Stimulated activated CD8-positive, alpha-beta memory T cell treated with anti-CD3 and anti-CD28 coated beads, Interleukin-12 subunit alpha, Interleukin-12 subunit beta, amount 100 ng/mL, for 24 hours (primary cell): Measurements from ENCODE around the gene PPARGC1A.

Experiments used
- DNase-seq: peaks from one replicate; pipeline ENCODE4 v3.0.0-alpha.2; 2020; ENCODE audit errors: extremely low read depth

PPARGC1A gene

DNA sequence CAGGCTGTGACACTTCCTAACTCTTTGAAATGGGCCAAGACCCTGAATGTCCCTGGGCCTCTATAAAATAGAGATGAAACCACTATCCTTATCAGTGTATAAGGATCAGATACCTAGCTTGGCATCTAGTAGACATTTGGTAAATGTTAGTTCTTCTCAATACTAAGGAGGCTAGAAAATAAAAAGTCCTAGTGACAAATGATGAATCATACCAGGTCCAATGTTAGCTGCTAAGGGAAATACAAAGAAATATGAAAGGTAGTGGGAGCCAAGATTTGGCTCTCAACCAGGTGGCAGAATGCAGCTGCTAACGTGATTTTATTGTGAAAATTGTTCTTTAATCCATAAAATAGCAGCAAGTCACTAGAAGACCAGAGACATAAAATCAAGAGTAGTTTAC is 19.8 kb upstream of the PPARGC1A start:
- DNase-seq: no peak

DNA sequence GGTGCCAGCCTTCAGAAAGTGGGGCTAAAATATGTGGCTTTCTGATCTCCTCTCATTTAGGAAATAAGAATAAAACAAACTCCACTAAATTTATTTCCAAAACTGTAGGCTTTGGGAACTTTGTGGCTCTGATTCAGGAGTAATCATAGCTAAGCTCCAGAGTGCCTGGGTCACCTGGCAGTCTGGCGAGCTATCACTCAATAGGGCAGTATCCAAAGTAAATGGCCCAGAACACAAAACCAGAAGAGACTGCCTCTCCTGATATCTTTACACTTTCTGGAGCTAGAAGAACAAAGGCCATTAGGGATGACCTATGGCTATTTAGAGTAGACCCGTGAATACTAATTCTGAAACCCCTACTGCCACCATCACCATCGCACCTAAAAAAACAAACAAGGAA is 17.0 kb upstream of the PPARGC1A start:
- no peak for DNase-seq

DNA sequence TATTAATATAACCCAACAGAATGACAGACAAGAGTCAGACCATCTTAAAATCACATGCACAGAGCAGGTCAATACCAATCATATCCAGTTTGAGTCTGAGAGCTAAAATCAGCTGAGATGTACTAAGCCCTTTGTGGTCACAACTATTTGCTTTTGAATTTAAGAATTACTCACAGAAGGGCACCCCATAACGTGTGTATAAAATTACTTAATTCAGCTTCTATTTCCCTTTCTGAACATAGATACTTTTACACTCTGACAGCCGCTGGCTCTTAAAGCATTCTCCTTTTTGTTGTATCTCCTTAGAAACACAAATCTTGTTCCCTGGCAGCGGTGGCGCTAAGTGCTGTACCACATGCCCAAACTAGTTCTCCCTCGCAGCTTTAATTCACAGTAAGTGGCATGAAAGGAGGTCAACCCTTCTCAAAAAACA is 14.8 kb upstream of the PPARGC1A start:
- DNase-seq: no peak

DNA sequence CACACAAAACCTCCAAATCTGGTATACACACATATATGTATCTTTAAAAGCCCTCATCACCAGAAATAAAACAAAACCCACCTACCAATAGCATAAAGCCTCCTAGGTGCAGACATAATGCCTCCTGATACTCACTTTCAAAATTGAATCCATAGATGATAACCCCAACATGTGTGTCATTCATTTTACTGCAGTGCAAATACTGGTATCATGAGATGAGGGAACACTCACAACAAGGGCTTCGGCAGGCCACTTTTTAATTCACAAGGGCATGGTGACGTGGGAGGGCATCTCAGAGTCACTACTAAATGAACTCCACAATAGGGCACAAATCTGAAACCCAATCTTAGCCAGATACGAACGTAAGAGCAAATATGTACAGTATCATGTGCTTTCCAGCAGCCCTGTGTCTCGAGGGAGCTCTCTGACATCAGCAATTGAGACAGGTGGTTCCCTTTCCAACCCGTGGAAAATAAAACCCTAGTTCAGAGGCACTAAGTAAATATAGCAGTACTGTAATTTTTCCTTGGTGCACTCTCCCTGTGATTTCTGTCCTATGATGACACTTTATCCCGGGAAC is 14.1 kb upstream of the PPARGC1A start:
- DNase-seq: no peak

DNA sequence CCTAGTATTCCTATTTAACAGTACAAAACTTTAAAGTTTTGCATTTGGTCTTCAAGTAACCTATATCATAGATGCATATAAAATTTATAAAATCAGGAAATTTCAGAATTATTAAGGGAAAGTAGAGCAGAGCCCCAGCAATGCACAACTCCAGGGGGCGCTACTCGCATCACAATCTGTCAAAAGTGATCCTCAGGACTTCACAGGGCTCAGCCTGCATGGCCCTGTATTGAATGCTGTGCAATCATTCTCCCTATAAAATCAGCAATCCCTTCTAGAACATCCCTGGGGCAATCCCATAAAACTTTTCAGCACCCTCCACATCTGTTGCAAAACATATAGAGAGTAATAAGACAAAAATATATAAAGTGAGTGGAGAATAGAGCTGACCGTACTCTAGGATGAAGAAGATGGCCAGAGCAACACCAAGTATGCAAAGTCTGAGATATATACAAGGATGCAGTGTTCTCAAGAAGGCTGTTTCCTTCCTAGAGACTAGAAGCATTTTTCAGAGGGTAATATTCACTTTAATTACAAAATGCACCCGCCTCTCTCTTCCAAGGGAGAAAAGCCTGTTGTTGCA is 12.5 kb upstream of the PPARGC1A start:
- DNase-seq: no peak

DNA sequence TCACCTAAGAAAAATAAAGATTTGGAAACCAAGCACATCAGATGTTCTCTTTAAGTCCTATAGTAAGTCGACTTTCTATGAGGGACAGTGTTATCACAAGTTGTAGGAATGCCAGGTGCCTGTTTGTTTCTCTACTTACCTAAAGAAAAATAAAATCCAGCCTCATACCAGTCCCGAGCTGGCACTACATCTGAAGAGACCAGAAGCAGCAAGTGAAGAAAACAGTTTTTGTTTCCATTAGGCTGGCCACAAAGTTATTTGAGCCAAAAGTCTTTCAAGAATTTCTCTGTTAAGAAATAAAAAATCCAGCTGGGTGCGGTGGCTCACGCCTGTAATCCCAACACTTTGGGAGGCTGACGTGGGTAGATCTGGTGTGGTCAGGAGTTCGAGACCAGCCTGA is 10.8 kb upstream of the PPARGC1A start:
- DNase-seq: no peak

DNA sequence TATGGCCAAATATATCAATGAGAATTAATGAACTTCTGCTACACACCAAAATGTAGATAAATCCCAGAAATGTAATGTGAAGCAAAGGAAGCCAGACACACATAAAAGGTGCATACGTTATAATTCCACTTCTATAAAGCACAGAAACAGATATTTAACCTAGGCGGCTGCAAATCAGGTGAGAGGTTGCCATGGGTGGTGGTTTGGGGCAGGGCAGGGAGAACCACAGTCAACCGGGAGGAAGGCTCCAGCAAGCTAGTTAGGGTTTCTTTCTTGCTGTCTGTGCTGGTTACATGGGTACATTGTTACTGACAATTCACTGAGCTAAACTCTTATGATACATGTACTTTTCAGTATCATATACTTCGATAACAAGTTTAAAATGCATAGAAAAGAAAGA is 9.7 kb upstream of the PPARGC1A start:
- DNase-seq: no peak

DNA sequence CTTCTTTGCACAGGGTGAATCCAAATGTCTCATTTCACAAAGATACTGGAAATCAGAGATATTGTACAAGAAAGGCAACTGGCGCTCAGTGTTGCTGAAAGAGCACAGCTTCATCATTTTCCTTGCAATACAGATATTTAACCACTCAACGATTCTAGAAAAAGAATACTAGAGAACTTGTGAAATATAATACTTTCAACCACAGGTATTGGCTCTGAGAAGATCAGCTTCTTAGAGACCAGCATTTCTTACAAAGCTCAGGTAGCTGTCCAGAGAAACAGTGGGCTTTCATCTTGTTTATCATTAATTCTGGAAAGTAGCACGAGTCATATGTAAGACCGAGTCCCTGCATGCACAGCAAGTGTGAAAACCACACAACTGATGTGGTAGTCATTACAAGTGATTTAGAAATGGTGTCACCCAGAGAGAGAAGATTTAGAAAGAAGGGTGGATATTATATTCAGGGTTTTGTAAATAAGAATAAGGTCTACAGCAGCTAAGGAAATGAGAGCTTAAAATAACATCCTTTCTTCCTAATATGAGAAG is 7.8 kb upstream of the PPARGC1A start:
- DNase-seq: no peak

DNA sequence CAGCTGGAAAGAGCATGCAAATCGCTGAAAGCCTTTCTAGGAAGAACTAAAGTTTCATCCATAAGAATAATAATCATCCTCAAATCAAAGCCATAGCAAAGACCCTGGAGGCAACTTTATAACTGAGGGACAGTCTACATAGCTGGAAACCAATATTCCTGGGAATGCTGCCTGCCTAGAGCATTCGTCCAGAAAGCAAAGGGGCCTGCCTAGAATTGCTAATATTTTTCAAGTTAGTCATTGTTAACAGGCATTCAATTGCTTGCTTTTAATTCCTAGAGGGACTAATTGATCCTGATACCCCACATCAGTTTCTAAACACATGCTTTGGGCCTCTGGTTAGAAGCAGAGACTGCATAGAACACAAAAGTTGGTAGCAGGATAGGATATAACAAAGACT is 4.2 kb upstream of the PPARGC1A start:
- no peak for DNase-seq

DNA sequence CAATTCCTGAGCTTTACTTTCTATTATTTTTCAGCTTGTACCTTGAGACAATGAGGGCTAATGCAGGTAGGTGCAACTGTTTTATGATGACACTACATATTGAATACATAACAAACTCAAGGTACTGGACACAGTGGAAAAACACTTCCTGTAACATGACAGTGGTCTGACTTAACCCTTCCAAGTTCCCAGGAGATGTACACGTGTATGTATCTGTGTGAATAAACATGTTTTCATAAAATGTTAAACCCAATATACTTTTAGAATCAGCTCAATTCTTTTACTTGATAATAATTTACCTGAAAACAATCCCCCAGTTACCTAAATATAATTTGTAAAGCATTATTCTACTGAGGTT is 1.2 kb upstream of the PPARGC1A start:
- no peak for DNase-seq

DNA sequence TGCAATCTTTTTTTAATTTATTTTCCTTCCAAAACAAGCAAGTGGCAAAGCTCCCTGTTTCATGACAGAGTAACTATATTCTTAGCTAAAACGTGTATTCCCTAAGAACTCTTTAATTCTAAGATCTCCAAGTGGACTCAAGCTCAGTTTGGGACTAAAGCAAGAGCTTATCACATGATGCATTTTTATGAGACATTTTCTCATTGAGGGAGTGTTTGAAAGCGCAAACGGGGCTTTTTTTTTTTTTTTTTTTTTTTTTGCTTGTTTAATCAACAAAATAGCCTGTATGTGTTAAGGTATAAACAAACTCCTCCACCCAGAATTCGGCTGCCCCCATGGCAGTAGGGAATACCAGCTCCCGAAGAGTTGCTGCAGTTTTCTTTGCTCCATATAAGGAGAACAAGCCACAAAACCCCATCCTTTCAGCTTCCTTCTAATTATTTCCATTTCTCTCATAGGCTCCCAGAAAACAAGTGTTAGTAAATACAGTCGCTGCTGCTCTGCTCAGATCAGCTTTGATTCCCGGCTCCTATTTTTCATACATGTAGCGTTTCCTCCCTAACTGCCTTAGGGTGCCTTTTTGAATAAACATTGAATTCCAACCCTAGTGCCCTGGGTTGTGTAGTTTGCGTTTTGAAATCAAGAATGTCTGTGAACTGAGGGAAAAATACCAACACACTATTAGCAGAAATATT is 669 bp upstream of the PPARGC1A start:
- DNase-seq: no peak

DNA sequence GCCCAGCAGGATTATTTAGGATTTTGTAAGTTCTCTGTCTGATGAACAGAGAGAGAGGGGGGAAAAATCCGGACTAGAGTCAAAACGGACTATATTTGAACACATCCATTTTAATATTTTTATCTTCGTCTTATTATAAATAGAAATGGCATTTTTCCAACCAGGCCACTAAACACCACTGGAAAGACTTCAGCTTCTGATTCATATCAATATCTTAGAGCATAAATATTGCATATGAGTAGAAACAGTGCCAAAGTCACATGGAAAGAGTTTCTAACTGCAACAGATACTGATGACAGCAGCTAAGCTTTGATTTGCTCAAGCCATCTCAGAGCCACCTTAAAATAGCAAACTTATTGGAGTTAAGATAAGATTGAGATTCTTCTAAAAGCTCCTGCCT is 456 bp downstream of the PPARGC1A start:
- DNase-seq: no peak

DNA sequence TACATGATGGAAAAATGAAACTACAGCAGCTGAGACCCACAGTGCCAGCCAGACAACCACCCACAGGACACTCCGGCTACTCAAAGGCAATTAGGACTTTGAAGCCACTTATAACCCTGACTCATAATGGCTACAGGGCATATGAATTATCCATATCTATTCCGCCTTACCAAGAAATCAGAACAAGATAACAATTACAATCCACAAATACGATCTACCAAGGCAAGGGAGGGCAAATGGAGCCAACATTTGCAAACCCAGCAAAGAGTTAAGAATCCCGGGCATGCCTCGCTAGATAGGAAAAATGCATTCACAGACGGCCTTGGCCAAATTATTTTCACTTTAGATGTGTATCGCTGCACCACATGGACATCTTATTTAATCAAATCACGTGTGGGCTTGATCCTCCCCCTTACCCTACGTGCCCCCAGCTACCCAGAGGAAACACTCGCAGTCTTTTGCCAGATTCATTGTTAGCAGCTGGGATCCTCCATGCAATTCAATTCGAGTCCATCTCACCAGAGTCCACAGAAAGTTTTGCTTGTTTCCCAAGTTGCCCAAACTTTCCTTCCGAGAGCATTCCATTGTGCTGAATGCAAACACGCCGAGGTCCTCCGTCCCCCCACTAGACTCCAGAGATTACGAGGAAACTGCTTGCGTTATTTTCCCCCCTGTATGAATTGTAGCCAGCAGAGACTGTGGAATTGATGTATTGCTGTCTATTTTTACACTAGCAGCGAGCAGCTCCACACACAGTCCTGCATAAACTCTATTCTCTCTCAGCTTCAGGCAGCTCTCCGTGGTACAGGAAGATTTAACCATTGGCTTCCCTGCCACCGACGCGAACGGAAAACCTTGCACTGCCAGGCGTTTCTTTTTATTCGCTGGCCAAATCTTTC is 1.2 kb downstream of the PPARGC1A start:
- no peak for DNase-seq

DNA sequence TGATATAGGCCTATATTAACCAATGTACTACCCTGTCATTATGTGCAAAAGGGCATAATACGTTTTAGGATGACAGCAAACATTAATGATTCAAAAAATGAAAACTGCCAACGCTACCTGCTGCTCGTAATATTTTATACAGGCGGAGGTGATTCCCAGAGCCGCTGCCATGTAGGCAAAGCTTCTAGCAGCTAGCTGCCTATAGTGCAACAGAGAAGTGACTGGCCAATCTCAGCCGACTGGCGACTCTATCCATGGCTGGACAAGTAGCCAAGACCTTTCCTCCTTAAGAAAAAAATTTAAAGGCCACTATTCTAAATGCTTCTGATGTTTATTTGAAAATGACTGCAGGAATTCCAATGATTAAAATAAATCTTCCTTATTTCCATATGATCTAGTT is 1.9 kb downstream of the PPARGC1A start:
- DNase-seq: no peak

DNA sequence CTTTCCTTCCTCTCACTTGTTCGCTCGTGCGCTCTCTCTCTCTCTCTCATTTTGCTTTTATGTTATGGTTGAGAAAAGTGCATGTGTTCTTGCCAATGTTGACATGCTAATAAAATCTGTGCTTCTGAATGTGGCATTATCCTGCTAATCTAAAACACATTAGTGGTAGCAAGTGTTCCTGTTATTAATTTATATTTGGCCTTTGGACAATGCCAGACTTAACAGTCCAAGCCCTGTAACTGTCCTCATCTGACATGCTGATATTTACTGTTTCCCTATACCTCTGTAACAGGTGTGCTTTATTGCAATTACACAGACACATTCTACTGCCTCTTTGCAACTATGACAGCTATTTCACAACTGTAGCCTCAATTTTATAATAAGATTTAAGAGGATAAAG is 2.7 kb downstream of the PPARGC1A start:
- DNase-seq: no peak

DNA sequence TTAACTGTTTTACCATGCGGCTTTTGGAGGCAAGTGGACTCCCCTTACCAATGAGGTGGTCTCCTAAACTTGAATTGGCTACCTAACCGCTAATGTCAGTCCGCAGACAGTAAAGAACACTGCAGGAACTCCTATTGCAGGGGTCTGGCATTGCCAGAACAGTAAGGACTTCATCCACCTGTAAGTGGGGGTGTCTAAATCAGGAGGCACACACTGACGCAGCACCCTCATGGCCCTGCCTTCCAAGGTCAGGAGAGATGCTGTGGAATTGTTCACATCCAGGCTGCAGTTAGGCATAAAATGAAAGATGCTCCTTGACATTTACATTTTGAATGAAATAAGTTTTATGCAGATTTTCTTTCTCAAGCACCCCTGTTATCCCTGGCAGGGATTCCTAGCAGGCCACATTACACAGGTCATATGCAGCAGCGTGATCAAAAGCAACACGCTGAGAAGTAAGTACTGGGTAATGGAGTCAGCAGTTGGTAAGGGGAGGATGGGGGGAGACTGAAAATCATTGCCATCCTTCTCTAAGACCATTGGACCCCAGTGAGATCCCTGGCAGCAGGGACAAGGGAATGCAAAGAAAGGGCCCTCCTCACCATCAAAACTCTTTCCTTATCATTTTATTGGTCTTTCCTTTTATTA is 3.8 kb downstream of the PPARGC1A start:
- DNase-seq: no peak

DNA sequence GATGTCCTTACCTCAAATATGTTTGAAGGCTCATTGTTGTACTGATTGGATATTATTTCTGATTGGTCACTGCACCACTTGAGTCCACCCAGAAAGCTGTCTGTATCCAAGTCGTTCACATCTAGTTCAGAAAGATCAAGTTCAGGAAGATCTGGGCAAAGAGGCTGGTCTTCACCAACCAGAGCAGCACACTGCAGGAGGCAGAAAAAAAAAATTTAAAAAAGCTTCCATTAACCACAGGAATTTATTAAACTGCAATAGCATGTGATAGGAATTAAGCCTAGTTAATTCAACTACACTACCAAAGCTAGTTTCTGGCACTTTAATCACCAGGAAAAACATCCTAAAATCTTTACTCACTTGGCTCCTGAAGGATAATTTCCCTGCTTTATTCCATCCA is 5.1 kb downstream of the PPARGC1A start:
- DNase-seq: no peak

DNA sequence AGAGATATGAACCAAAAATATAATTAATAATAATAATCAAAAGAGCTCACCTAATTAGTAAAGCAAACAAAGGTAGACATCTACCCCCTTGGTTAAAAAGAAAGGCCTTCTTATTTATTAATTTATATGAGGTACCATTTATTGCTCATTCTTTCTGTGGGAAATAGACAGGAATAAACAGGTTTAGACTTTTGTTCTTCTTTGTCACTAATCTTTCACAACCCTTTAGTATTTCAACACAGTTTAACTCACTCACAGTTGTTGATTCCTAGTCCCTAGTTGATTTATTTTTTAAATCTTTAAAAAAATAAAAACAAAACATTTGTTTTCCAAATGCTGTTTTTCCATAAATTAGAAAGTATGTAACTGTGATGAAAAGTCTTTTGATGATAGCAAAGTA is 5.6 kb downstream of the PPARGC1A start:
- DNase-seq: no peak

DNA sequence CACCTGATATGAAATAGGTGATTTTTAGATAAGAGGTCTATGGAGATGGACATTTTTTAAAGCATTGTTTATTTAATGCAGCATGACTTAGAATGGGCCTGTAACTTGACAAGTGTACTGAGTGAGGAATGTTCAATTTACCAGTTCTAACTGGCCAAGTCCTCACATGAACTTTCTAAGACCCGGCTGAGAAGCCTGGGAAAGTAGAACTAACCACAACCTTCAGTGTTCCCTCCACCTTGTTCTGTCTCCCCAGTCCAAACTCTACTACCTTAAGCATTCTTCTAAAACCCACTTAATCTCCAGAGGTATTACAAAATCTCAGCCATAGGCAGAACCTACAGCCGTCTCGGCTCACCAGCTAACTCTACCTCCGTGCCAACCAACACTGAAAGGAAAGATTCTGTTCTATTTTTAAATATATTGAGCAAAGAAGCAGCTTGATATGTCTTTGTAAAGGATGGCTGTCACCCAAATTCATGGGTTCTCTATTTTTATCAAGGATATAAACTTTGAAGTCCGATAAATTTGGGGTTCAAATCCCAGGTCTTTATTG is 6.8 kb downstream of the PPARGC1A start:
- no peak for DNase-seq

DNA sequence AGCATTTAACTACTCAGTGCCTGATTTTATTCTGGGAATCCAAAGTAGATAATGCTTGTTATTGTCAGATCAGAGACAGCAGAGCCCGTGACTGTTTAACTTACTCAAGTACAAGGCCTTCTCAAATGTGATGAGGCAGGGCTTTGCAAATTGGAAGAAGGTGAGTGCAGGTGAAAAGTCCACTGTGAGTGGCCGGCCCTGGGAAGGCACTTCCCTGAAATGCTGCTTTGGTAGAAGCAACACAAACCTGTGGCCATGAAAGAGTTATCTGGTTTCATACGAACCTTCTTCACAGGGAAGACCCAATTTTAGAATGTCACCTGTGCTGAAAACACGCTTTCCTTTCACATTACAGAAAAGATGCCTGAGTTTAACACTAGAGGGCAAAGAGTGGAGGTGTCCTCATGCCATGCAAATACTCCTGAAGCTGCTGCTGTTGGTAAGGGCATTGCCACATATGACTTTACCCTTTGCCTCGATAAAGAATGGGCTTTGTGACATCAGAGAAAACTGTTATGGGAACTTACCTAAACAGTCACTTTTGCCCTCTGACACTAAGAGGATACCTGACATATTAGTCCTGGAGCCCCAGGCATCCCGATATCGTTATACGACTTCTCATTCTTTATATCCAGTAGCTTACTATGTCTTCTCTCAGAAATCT is 8.0 kb downstream of the PPARGC1A start:
- no peak for DNase-seq

DNA sequence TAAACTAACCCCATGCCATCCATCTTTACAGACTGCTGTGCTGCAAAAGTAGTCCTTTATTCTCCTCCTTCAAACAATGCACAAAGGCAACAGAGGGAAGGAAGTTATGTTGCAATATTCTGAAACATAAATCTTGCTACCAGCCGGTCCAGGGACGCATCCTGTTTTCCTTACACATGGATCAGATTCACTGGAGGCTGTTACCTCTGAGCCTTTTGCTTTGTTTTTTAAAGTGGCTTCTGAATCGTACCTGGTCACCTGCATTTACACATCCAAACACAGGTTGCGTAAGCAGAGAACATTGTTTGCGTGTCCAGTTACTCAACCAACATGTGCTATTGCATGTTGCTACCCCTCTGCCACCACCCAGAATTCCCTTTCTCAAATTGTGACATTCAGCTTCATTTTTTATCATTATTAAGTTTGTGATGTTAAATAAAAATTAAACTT is 8.8 kb downstream of the PPARGC1A start:
- DNase-seq: no peak
